ENCODE results near the gene GGA2.

The GGA2 gene

DNA sequence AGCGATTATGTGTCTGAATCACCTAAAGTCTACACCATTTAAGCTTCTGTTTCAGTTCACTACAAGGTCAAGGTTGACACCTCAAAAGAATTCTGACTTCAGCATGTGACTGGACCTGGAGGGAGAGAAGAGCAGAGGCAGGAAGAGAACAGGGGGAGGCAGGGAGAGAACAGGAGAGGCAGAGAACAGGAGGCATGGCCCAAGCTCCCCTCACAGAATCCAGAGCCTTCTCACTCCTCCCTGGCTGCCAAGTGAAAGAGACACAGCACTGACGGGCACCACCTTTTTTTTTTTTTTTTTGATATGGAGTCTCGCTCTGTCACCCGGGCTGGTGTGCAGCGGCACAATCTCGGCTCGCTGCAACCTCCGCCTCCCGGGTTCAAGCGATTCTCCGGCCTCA is 11.4 kb downstream of the GGA2 start:
- H3K4me1 ChIP-seq (ENCODE audit: control insufficient read depth, insufficient read depth, low read length): no peaks in the 10 kb centered on the region; the same call in 1 of the 2 replicates

DNA sequence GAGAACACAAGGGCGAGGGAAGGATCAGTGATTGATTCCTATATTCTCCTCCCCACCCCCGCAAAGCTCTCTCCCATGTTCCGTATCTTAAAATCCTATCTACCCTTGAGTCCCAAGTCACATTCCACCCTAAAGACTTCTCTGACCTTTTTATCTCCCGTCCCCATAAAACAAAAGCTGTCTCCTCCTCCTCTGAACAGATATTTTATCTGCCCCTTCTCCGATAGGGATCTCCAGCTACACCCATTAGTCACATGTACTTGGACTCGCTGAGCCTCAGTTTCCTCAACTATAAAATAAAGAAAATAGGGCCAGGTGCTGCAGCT is 12.8 kb downstream of the GGA2 start:
- Histone ChIP-seq H3K4me3 (ENCODE audit: low read depth, low read length) (no peak overlapping the region), H3K36me3 (ENCODE audit: control insufficient read depth in 2 of 2, insufficient read depth in 1 of 2, low read length in 2 of 2) (peaks cover 9 to 47% of the 10 kb centered on the region in 2 experiments; a peak in 2 of 3 replicates), H3K27ac (ENCODE audit: extremely low read depth, low read depth, low read length) (no peak overlapping the region), H3K9me3 (ENCODE audit: control insufficient read depth, insufficient read depth, low read depth, low read length) (no peaks in the 10 kb centered on the region), H3K4me1 (ENCODE audit: control insufficient read depth, insufficient read depth, low read length) (no peaks in the 10 kb centered on the region; the same call in 1 of the 2 replicates)
- CTCF ChIA-PET: no interaction called here
- POLR2A ChIA-PET: no interaction called here
- TF ChIP-seq ZNF473 (tag by site-specific recombination; IDR thresholded peaks at IDR 0.05): no peak
- TF ChIP-seq ZNF544 (tag by site-specific recombination; IDR thresholded peaks at IDR 0.05): no peak
- TF ChIP-seq ZNF112 (tag by site-specific recombination; IDR thresholded peaks at IDR 0.05): no peak
- no peak for TF ChIP-seq SP3 (tag by site-specific recombination; IDR thresholded peaks at IDR 0.05)
- TF ChIP-seq, protein P1, sequence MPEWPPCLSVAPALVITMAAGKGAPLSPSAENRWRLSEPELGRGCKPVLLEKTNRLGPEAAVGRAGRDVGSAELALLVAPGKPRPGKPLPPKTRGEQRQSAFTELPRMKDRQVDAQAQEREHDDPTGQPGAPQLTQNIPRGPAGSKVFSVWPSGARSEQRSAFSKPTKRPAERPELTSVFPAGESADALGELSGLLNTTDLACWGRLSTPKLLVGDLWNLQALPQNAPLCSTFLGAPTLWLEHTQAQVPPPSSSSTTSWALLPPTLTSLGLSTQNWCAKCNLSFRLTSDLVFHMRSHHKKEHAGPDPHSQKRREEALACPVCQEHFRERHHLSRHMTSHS (tag by site-specific recombination; IDR thresholded peaks at IDR 0.05): no peak
- TF ChIP-seq ZSCAN18 (tag by site-specific recombination; IDR thresholded peaks at IDR 0.05): no peak
- TF ChIP-seq, protein P2, sequence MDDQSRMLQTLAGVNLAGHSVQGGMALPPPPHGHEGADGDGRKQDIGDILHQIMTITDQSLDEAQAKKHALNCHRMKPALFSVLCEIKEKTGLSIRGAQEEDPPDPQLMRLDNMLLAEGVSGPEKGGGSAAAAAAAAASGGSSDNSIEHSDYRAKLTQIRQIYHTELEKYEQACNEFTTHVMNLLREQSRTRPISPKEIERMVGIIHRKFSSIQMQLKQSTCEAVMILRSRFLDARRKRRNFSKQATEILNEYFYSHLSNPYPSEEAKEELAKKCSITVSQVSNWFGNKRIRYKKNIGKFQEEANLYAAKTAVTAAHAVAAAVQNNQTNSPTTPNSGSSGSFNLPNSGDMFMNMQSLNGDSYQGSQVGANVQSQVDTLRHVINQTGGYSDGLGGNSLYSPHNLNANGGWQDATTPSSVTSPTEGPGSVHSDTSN (CRISPR knock-in tag; IDR thresholded peaks at IDR 0.05): no peak
- TF ChIP-seq ZNF335 (tag by site-specific recombination; conservative IDR thresholded peaks at IDR 0.05): no peak
- TF ChIP-seq ZNF248 (tag by site-specific recombination; IDR thresholded peaks at IDR 0.05): no peak
- no peak for TF ChIP-seq ZNF629 (tag by site-specific recombination; IDR thresholded peaks at IDR 0.05)
- TF ChIP-seq RBAK (tag by site-specific recombination; IDR thresholded peaks at IDR 0.05): no peak
- no peak for TF ChIP-seq PRDM6 (tag by site-specific recombination; IDR thresholded peaks at IDR 0.05)

More for the DNA sequence above, 11.4 kb downstream of the GGA2 start:
- ChIA-PET POLR2A (interaction anchor here (1.6 kb wide), 1 partner anchor 59 kb away, joined by 5 read pairs; the partner anchor contains the start of genes EARS2 and UBFD1), CTCF (interaction anchor here (1.0 kb wide), 1 partner anchor 98 kb away, joined by 3 read pairs; no protein-coding TSS in a partner anchor)
- Histone ChIP-seq H3K9me3 (ENCODE audit: control insufficient read depth, insufficient read depth, low read depth, low read length) (no peaks in the 10 kb centered on the region), H3K36me3 (ENCODE audit: control insufficient read depth in 2 of 2, insufficient read depth in 1 of 2, low read length in 2 of 2) (peaks cover 9 to 33% of the 10 kb centered on the region in 2 experiments; a peak in 2 of 3 replicates), H3K27ac (ENCODE audit: extremely low read depth, low read depth, low read length) (no peak overlapping the region), H3K4me3 (ENCODE audit: low read depth, low read length) (no peak overlapping the region)
- TF ChIP-seq ZNF37A (tag by site-specific recombination; IDR thresholded peaks at IDR 0.05) (no peak), ZBTB11 (tag by site-specific recombination; conservative IDR thresholded peaks at IDR 0.05; ENCODE audit: low read depth) (no peak), ZNF398 (tag by site-specific recombination; IDR thresholded peaks at IDR 0.05) (peak; percentile 24; the same call in 1 of the 2 replicates), ZNF10 (tag by site-specific recombination; IDR thresholded peaks at IDR 0.05) (no peak), KLF7 (tag by site-specific recombination; IDR thresholded peaks at IDR 0.05; ENCODE audit: borderline replicate concordance) (no peak), GLI4 (tag by site-specific recombination; IDR thresholded peaks at IDR 0.05) (no peak)

Measured in HEK293 (cell line).